Stimulated activated CD8-positive, alpha-beta memory T cell treated with anti-CD3 and anti-CD28 coated beads, Interleukin-12 subunit alpha, Interleukin-12 subunit beta, amount 100 ng/mL, for 1 hour (primary cell): ENCODE results near the gene EPHA4.
A peak's percentile ranks its signal among the peaks of the same experiment; 100 is the strongest.
"Not testable (repeated sequence)": the region's sequence is repeated elsewhere in the genome, so short reads cannot be mapped to it uniquely, and the experiment has no call there.

Experiments
- DNase-seq: peaks from one replicate; pipeline ENCODE4 v3.0.0-alpha.2; 2020; ENCODE audit warnings: low read depth

The EPHA4 gene

DNA sequence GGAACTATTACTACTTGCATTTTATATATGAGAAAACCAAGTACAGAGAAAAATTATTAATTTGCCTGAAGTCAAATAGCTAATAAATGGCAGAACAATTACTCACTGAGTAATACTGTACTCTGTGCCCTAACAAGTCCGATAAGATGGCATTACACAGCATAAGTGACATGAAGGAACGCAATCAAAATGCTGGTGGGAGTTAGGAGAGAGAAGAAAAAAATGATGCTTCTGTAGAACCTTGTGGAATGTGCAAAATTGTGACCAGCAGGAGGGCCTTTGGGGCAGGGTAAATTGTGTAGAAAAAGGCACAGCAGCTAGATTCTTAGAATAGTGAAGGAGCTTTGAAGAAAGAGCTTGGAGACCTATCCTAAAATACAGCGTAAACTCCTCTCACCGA is 32.9 kb downstream of the EPHA4 start:
- DNase-seq = no peak

DNA sequence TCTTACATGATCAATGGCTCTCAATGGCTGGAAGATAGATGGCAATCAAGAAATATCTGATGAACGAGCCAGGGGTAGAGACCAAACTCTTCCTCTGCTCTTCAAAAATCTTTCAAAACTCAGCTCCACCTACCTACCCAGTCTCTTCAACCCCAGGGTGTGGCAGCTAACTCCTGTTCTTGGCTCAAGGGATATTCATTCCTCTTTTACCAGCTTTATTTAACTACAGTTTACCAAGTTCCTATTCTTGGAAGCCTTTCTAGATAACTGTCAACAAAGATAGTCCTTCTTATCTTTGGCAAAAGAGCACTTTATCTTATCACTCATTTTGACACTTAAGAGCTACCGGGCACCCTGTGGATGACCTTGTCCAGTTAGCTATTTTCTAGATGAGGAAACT is 36.3 kb downstream of the EPHA4 start:
- no peak for DNase-seq

- no peak for DNase-seq
Measured at GRCh38 chr2:221533299-221533698, 38.8 kb downstream of the EPHA4 start.

DNA sequence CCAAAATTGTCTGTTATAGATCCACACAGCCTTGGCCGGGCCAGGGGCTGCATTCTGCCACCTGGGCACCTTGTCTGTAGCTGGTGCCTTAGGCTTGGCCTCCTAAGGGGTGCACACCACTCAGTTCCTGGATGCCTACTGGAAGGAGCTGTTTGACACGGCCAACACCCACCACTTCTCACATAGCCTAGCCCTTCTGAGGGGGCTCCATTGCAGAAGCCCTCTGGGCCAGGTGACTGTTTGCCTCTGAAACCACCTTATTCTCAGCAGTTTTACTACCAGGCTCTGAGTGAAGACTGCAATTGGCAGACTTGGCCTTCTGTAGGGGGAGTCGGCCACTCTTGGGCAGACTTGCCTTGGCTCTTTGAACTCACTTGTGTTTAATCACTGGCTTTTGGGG is 39.5 kb downstream of the EPHA4 start:
- DNase-seq = no peak

GRCh38 chr2:221530653-221531037 is 41.5 kb downstream of the EPHA4 start:
- DNase-seq = no peak

DNA sequence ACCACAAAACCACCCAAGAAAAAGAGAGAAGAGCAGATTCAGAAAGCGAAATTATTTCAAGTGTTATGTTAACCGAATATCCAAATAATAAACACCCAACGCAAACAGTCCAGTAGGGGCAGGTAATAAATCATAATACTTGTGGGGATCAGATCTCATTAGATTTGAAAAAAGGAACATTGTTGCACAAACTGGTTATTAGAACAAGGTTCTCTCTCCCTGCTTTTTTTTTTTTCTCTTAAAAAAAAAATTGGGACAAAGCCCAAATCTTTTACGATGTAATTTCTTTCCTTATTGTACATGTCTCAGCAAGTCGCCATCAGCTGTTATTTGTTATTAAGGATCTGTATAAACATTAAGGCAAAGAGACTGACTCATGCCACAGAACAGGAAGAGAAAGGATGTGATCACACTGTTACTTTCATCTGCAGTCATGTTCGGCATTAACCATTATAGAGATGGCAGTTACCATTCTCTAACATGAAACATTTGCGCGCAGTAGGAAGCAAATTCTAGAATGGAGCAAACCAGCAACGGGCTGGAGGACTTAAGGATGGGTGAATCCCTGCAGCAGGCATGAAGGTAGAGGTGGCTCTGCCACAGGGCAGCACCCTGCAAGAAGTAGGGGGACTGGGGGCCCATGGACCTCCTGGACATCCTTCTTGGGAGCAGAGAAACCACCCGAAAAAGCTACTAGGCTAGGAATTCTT is 42.0 kb downstream of the EPHA4 start:
- DNase-seq = no peak

DNA sequence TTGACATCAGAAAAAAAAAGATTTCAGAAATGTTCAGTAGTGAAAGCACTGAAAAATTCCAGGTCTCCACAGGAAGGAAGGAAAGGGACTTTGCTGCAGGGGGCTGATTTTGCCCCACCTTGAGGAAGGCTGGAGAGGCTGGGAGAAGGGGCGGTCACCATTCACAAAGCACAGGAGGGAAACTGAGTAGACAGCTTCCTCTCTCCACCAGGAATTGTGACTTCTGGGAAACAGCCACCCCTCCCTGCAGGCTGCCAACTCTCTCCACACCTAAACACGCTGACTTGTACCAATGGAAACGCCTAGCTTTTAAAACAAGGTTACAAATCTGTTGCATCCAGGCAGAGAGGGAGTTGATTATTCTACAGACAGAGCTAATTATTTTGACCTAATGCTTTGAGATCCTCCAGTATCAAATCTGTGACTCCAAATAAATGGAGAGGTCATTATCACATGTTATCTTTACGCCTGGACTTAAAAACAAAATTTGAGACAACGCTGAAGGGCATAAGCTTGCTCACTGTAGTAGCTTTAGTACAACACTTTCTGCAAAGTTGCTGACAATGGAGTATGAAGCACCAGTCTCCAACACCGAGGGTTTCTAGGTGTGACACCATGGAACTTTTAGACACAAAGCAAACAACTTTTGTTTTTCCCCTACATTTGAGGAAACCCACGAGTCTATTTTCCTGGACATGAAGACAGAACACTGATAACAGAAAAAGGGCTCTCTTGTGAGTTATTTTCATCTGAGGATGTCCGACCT is 42.7 kb downstream of the EPHA4 start:
- DNase-seq = no peak

- DNase-seq = no peak
Measured at GRCh38 chr2:221527776-221528309, 44.3 kb downstream of the EPHA4 start.

- DNase-seq = no peak
Measured at GRCh38 chr2:221524158-221524557, 47.9 kb downstream of the EPHA4 start.

DNA sequence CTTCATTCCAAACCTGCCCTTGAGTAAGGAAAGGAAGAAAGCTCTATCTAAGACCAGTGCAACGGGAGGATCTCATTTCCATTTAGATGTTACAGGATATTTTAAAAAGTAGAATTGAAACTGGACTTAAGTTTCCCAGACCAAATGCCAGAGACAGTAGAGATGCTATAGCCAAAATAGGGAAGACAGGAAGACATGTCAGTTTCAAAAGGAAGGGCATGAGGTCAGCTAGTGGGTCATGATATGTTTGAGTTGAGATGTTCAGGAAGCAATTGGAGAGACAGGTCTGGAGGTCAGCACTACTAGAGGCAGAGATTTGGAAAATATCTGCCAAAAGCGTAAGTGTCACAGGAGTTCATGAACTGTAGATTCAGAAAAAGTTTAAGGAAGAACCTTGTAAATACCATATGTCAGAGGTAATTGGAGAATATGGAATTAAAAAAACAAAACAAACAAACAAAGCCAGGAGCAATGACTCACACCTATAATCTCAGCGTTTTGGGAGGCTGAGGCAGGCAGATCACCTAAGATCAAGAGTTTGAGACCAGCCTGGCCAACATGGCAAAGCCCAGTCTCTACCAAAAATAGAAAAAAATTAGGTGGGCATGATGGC is 50.8 kb downstream of the EPHA4 start:
- no peak for DNase-seq

- no peak for DNase-seq
Measured at GRCh38 chr2:221518935-221519625, 53.0 kb downstream of the EPHA4 start.

DNA sequence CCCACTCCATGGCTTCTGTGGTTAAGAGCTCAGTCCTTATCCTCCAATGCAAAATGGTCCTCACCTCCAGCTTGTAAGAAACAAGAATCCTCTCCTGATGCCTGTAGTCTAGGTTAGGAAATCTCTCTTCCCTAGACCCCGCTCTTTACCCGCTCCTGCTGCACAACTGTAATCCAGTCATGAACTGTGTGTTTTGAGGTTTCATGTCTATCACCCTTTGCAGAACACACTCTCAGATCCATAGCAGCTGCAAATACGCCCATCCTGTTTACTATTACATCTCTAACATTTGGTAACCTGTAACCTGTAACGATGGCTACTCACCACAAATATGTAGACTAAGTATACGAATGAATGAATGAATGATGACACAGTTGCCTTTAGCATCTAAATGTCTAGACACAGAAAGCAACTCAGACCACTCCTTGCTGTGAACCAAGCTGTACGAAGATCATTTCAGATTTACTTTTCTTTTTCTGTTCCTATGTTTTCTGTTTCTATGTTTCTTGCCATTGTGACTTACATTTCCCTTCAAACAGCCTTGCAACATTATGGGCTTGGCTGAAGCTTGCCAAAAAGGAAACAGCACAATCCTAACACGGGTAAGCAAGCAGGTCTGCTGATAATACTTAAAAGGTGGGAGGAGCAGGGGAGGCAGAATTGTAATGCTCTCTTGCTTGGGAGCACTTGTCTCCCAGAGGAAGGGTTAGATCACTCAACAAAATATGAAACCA is 53.7 kb downstream of the EPHA4 start:
- peak; percentile 15 for DNase-seq

DNA sequence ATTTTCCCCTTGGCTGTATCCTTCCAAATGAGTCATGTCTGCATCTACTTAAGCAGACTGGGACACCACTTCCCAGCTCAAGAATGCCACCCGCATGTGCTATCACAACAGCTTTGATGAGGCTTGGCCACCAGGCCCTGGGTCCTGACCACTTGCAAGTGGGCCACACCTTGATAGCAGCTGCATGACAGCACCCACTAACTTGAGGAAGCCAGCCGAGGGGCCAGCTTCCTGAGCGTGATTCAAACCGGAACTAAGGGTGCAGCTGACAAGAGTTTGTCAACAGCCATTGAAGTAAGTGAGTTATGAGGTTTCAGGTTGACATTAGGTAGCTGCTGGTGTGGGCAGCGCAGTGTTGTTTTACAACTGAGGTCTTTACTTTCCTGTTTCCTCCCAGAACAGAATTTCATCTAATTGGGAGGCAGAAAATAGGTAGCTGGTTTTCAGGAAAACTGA is 54.4 kb downstream of the EPHA4 start:
- peak; percentile 35 for DNase-seq

GRCh38 chr2:221517146-221517695 is 54.9 kb downstream of the EPHA4 start:
- no peak for DNase-seq

DNA sequence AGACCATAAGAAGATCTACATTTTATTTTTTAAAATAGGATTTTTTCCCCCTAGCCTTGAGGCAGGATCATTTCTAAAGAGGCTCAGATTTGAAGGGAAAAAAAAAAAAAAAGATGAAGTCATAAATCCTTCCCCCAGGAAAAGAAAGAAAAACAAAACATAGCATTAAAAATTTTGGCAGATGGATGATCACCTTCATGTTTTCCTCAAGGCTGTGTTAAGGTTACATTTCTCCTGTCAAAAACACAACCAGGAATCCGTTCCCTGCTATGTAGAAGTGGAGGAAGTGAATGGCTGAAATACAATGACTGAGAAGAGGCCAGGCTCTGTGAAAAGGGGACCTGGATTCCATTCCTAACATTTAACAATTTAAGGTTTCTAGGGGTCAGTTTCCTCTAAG is 56.2 kb downstream of the EPHA4 start:
- DNase-seq = no peak

- no peak for DNase-seq
Measured at GRCh38 chr2:221514305-221515040, 57.6 kb downstream of the EPHA4 start.

- DNase-seq = no peak
Measured at GRCh38 chr2:221513232-221513631, 58.9 kb downstream of the EPHA4 start.

- not testable (repeated sequence) for DNase-seq
Measured at GRCh38 chr2:221511325-221511724, 60.8 kb downstream of the EPHA4 start.

GRCh38 chr2:221506469-221506868 is 65.6 kb downstream of the EPHA4 start:
- DNase-seq = no peak

DNA sequence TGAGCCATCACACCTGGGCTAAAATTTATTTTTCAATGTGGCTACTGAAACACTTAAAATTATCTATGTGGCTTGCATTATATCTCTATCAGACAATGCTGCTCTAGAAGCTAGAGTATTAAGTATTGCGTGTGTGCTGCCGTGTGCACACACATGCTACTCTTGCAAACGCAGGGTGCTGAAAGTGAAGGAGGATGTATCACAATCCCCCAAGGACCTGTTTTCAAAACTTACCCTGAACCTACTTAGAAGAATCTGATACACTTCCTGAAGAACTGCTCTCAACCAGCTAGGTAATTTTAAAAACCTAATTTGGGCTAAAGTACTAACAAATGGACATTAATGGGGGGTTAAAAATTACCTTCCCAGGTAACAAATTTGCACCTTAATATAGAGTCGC is 66.5 kb downstream of the EPHA4 start:
- no peak for DNase-seq

GRCh38 chr2:221504905-221505304 is 67.2 kb downstream of the EPHA4 start:
- DNase-seq = no peak
